Brain microvascular endothelial cell (primary cell): ENCODE data around the gene MRS2.
"Not testable (repeated sequence)": the region's sequence is repeated elsewhere in the genome, so short reads cannot be mapped to it uniquely, and the experiment has no call there.

ENCODE experiments used
- DNase-seq: peaks from one replicate; pipeline ENCODE4 v3.0.0-alpha.2; 2020
- H3K27ac ChIP-seq: fragments of 250-450 bp; sonication (Bioruptor Pico); 2 replicates; pipeline ENCODE4 v1.5.1; 2020; ENCODE audit warnings: mild to moderate bottlenecking, moderate library complexity
- H3K27me3 ChIP-seq: fragments of 250-450 bp; sonication (Bioruptor Pico); replicated peaks from 2 replicates; pipeline ENCODE4 v1.5.1; 2020; ENCODE audit warnings: mild to moderate bottlenecking
- H3K36me3 ChIP-seq: fragments of 250-450 bp; sonication (Bioruptor Pico); replicated peaks from 2 replicates; pipeline ENCODE4 v1.5.1; 2020; ENCODE audit warnings: mild to moderate bottlenecking
- H3K4me3 ChIP-seq: 2 replicates; pipeline ENCODE4 v1.5.1; 2011; ENCODE audit warnings: low read depth, mild to moderate bottlenecking, control low read depth, low read length, moderate library complexity
- in situ Hi-C: cut with HindIII; loops from 2 replicates; pipeline ENCODE4 v1.10.0; 2017; ENCODE audit warnings: low sequenced_read_pairs, low pct_ligation_motif_present
- TF ChIP-seq, protein P1 (sequence below): IDR thresholded peaks from 2 replicates; pipeline ENCODE4 v1.5.1; 2011; ENCODE audit warnings: low read depth, mild to moderate bottlenecking, moderate library complexity, low read length, control low read depth, inconsistent platforms; ENCODE audit errors: missing control alignments

Gene MRS2

GRCh38 chr6:24408719-24409410 lies 6.1 kb downstream of the MRS2 start:
- TF ChIP-seq, protein P1, sequence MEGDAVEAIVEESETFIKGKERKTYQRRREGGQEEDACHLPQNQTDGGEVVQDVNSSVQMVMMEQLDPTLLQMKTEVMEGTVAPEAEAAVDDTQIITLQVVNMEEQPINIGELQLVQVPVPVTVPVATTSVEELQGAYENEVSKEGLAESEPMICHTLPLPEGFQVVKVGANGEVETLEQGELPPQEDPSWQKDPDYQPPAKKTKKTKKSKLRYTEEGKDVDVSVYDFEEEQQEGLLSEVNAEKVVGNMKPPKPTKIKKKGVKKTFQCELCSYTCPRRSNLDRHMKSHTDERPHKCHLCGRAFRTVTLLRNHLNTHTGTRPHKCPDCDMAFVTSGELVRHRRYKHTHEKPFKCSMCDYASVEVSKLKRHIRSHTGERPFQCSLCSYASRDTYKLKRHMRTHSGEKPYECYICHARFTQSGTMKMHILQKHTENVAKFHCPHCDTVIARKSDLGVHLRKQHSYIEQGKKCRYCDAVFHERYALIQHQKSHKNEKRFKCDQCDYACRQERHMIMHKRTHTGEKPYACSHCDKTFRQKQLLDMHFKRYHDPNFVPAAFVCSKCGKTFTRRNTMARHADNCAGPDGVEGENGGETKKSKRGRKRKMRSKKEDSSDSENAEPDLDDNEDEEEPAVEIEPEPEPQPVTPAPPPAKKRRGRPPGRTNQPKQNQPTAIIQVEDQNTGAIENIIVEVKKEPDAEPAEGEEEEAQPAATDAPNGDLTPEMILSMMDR = no peak
- Histone ChIP-seq H3K27ac (no peak overlapping the region), H3K27me3 (no peaks in the 10 kb centered on the region), H3K36me3 (peaks cover 41% of the 10 kb centered on the region), H3K4me3 (no peak overlapping the region)
- DNase-seq = no peak
- in situ Hi-C loops = no loop called here

- no peaks in the 10 kb centered on the region for H3K27me3 ChIP-seq
- no peak for DNase-seq
- H3K27ac ChIP-seq = no peak overlapping the region
- TF ChIP-seq, protein P1 = no peak
- in situ Hi-C loops = no loop called here
- no peak overlapping the region for H3K4me3 ChIP-seq
- H3K36me3 ChIP-seq = peaks cover 36% of the 10 kb centered on the region
These were observed 7.9 kb downstream of the MRS2 start for GRCh38 chr6:24410622-24411021.

DNA sequence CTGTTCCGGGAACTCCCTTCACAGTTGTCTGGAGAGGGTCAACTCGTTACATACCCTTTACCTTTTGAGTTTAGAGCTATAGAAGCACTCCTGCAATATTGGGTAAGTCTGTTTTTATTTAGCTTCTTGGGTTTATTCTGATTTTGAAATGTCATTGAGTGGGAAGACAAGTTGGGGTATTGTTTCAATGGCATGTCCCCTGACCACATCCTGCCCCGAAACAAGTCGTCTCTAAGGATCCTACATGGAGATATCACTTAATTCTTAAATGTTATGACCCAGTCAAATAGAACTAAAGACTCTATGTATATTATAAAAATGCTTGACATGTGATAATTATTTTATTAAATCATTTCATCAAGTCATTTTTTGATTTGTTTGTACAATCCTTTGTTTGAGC lies 9.6 kb downstream of the MRS2 start:
- no peaks in the 10 kb centered on the region for H3K27me3 ChIP-seq
- in situ Hi-C loops = no loop called here
- TF ChIP-seq, protein P1 = no peak
- H3K36me3 ChIP-seq = peaks cover 33% of the 10 kb centered on the region
- DNase-seq = no peak
- H3K4me3 ChIP-seq = no peak overlapping the region
- no peak overlapping the region for H3K27ac ChIP-seq

GRCh38 chr6:24414531-24414930 lies 11.8 kb downstream of the MRS2 start:
- in situ Hi-C loops, H3K4me3 ChIP-seq, H3K27me3 ChIP-seq, DNase-seq, H3K27ac ChIP-seq: not testable (repeated sequence)
- peaks cover 35% of the 10 kb centered on the region for H3K36me3 ChIP-seq

DNA sequence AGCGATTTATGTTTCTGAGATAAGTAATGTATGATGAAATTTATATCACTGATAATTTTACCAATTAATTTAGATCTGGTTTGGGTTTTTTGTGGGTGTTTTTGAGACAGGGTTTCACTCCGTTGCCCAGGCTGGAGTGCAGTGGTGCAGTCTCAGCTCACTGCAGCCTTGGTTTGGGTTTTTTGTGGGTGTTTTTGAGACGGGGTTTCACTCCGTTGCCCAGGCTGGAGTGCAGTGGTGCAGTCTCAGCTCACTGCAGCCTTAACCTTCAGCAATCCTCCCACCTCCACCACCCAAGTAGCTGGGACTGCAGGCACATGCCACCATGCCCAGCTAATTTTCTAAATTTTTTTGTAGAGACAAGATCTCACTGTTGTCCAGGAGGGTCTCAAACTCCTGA lies 13.0 kb downstream of the MRS2 start:
- in situ Hi-C loops = no loop called here
- Histone ChIP-seq H3K36me3 (peaks cover 44% of the 10 kb centered on the region), H3K27me3 (no peaks in the 10 kb centered on the region), H3K27ac (no peak overlapping the region), H3K4me3 (no peak overlapping the region)
- TF ChIP-seq, protein P1 = no peak
- DNase-seq = no peak

DNA sequence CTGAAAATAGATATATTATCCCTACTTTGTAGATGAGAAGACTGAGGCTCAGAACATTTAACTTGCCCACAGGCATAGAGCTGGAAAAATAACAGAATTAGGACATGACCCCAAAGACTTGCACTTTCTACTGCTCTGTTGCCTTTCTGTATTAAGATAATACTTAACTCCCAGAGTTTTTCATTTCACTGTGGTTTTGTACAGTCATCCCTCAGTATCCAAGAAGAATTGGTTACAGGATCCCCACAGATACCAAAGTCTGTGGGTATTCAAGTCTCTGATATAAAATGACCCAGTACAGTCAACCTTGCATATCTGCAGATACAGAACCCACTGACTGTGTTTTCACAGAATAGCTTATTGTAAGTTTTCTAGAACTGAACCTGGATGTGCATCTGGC lies 16.8 kb downstream of the MRS2 start:
- in situ Hi-C loops = no loop called here
- no peak overlapping the region for H3K4me3 ChIP-seq
- H3K36me3 ChIP-seq = peaks cover 47% of the 10 kb centered on the region
- DNase-seq = peak; percentile 16
- TF ChIP-seq, protein P1 = no peak
- no peaks in the 10 kb centered on the region for H3K27me3 ChIP-seq
- H3K27ac ChIP-seq = no peak overlapping the region
